ENCODE measurements around the gene INSRR. TPM values are rescaled to one million over a fixed set of nuclear protein-coding genes. Genes with fewer than 3 reads are reported as not detected.

The INSRR gene
- total RNA-seq, 1 donor from 2014 or later: 0.52 TPM

GRCh38 chr1:156811168-156811567, 47.7 kb downstream of the INSRR start:
- peaks cover 26 to 30% (median 30%) of the 10 kb centered on the region in 3 donors for H3K4me1 ChIP-seq (ENCODE audit: control insufficient read depth in 3 of 3, insufficient read depth in 3 of 3, low read length in 3 of 3)
- peaks cover 6 to 15% (median 6%) of the 10 kb centered on the region in 3 donors for H3K27me3 ChIP-seq (ENCODE audit: control insufficient read depth in 3 of 3, insufficient read depth in 3 of 3, low read length in 3 of 3)
- no peaks in the 10 kb centered on the region for H3K36me3 ChIP-seq (ENCODE audit: control insufficient read depth in 3 of 3, insufficient read depth in 3 of 3, low read length in 3 of 3)

GRCh38 chr1:156809711-156810366, 49.1 kb downstream of the INSRR start:
- H3K4me3 ChIP-seq (ENCODE audit: low read length in 3 of 3): no peak overlapping the region
- H3K36me3 ChIP-seq (ENCODE audit: control insufficient read depth in 3 of 3, insufficient read depth in 3 of 3, low read length in 3 of 3): no peaks in the 10 kb centered on the region
- H3K27me3 ChIP-seq (ENCODE audit: control insufficient read depth in 3 of 3, insufficient read depth in 3 of 3, low read length in 3 of 3): peaks cover 3 to 15% (median 6%) of the 10 kb centered on the region in 3 donors
- H3K9me3 ChIP-seq (ENCODE audit: control insufficient read depth in 3 of 3, low read length in 3 of 3): no peaks in the 10 kb centered on the region
- peaks cover 32 to 34% (median 33%) of the 10 kb centered on the region in 3 donors for H3K4me1 ChIP-seq (ENCODE audit: control insufficient read depth in 3 of 3, insufficient read depth in 3 of 3, low read length in 3 of 3)
- H3K9ac ChIP-seq (ENCODE audit: low read depth in 1 of 3, low read length in 3 of 3): no peak overlapping the region
- H3K27ac ChIP-seq (ENCODE audit: low read depth, low read length): no peak overlapping the region

More at GRCh38 chr1:156811168-156811567, 47.7 kb downstream of the INSRR start:
- Histone ChIP-seq H3K27ac (ENCODE audit: low read depth, low read length) (no peak overlapping the region), H3K4me3 (ENCODE audit: low read length in 3 of 3) (no peak overlapping the region), H3K9ac (ENCODE audit: low read depth in 1 of 3, low read length in 3 of 3) (no peak overlapping the region), H3K9me3 (ENCODE audit: control insufficient read depth in 3 of 3, low read length in 3 of 3) (no peaks in the 10 kb centered on the region)

- peaks cover 3 to 15% (median 6%) of the 10 kb centered on the region in 3 donors for H3K27me3 ChIP-seq (ENCODE audit: control insufficient read depth in 3 of 3, insufficient read depth in 3 of 3, low read length in 3 of 3)
- no peaks in the 10 kb centered on the region for H3K36me3 ChIP-seq (ENCODE audit: control insufficient read depth in 3 of 3, insufficient read depth in 3 of 3, low read length in 3 of 3)
- no peak overlapping the region for H3K9ac ChIP-seq (ENCODE audit: low read depth in 1 of 3, low read length in 3 of 3)
- H3K4me3 ChIP-seq (ENCODE audit: low read length in 3 of 3): no peak overlapping the region
- H3K9me3 ChIP-seq (ENCODE audit: control insufficient read depth in 3 of 3, low read length in 3 of 3): no peaks in the 10 kb centered on the region
- H3K27ac ChIP-seq (ENCODE audit: low read depth, low read length): no peak overlapping the region
- H3K4me1 ChIP-seq (ENCODE audit: control insufficient read depth in 3 of 3, insufficient read depth in 3 of 3, low read length in 3 of 3): peaks cover 33 to 34% (median 34%) of the 10 kb centered on the region in 3 donors
These were observed 49.6 kb downstream of the INSRR start for GRCh38 chr1:156809281-156809680.

GRCh38 chr1:156808186-156809030, 50.5 kb downstream of the INSRR start:
- no peaks in the 10 kb centered on the region for H3K9me3 ChIP-seq (ENCODE audit: control insufficient read depth in 3 of 3, low read length in 3 of 3)
- peaks cover 3 to 7% (median 6%) of the 10 kb centered on the region in 3 donors for H3K27me3 ChIP-seq (ENCODE audit: control insufficient read depth in 3 of 3, insufficient read depth in 3 of 3, low read length in 3 of 3)
- H3K4me3 ChIP-seq (ENCODE audit: low read length in 3 of 3): no peak overlapping the region
- H3K27ac ChIP-seq (ENCODE audit: low read depth, low read length): no peak overlapping the region
- no peak overlapping the region for H3K9ac ChIP-seq (ENCODE audit: low read depth in 1 of 3, low read length in 3 of 3)
- peaks cover 32 to 34% (median 32%) of the 10 kb centered on the region in 3 donors for H3K4me1 ChIP-seq (ENCODE audit: control insufficient read depth in 3 of 3, insufficient read depth in 3 of 3, low read length in 3 of 3)
- no peaks in the 10 kb centered on the region for H3K36me3 ChIP-seq (ENCODE audit: control insufficient read depth in 3 of 3, insufficient read depth in 3 of 3, low read length in 3 of 3)

GRCh38 chr1:156807627-156808026, 51.3 kb downstream of the INSRR start:
- Histone ChIP-seq H3K9ac (ENCODE audit: low read depth in 1 of 3, low read length in 3 of 3) (no peak overlapping the region), H3K4me3 (ENCODE audit: low read length in 3 of 3) (no peak overlapping the region), H3K27ac (ENCODE audit: low read depth, low read length) (no peak overlapping the region), H3K27me3 (ENCODE audit: control insufficient read depth in 3 of 3, insufficient read depth in 3 of 3, low read length in 3 of 3) (peaks cover under 1 to 7% (median 3%) of the 10 kb centered on the region in 3 donors), H3K36me3 (ENCODE audit: control insufficient read depth in 3 of 3, insufficient read depth in 3 of 3, low read length in 3 of 3) (no peaks in the 10 kb centered on the region), H3K9me3 (ENCODE audit: control insufficient read depth in 3 of 3, low read length in 3 of 3) (no peaks in the 10 kb centered on the region), H3K4me1 (ENCODE audit: control insufficient read depth in 3 of 3, insufficient read depth in 3 of 3, low read length in 3 of 3) (peaks cover 32 to 38% (median 34%) of the 10 kb centered on the region in 3 donors)

GRCh38 chr1:156806512-156807440, 52.1 kb downstream of the INSRR start:
- H3K27me3 ChIP-seq (ENCODE audit: control insufficient read depth in 3 of 3, insufficient read depth in 3 of 3, low read length in 3 of 3): peaks cover 0 to 3% (median 0%) of the 10 kb centered on the region in 3 donors
- peak overlapping the region; percentile 56 for H3K27ac ChIP-seq (ENCODE audit: low read depth, low read length)
- peaks cover 38 to 47% (median 42%) of the 10 kb centered on the region in 3 donors for H3K4me1 ChIP-seq (ENCODE audit: control insufficient read depth in 3 of 3, insufficient read depth in 3 of 3, low read length in 3 of 3)

GRCh38 chr1:156805766-156806511, 53.0 kb downstream of the INSRR start:
- H3K4me1 ChIP-seq (ENCODE audit: control insufficient read depth in 3 of 3, insufficient read depth in 3 of 3, low read length in 3 of 3): peaks cover 46 to 55% (median 51%) of the 10 kb centered on the region in 3 donors

More at GRCh38 chr1:156806512-156807440, 52.1 kb downstream of the INSRR start:
- Histone ChIP-seq H3K4me3 (ENCODE audit: low read length in 3 of 3) (no peak overlapping the region), H3K9me3 (ENCODE audit: control insufficient read depth in 3 of 3, low read length in 3 of 3) (no peaks in the 10 kb centered on the region), H3K9ac (ENCODE audit: low read depth in 1 of 3, low read length in 3 of 3) (no peak overlapping the region), H3K36me3 (ENCODE audit: control insufficient read depth in 3 of 3, insufficient read depth in 3 of 3, low read length in 3 of 3) (no peaks in the 10 kb centered on the region)

GRCh38 chr1:156804572-156805243, 54.2 kb downstream of the INSRR start:
- Histone ChIP-seq H3K4me3 (ENCODE audit: low read length in 3 of 3) (no peak overlapping the region), H3K4me1 (ENCODE audit: control insufficient read depth in 3 of 3, insufficient read depth in 3 of 3, low read length in 3 of 3) (peaks cover 56 to 62% (median 56%) of the 10 kb centered on the region in 3 donors), H3K9me3 (ENCODE audit: control insufficient read depth in 3 of 3, low read length in 3 of 3) (no peaks in the 10 kb centered on the region), H3K27ac (ENCODE audit: low read depth, low read length) (no peak overlapping the region), H3K27me3 (ENCODE audit: control insufficient read depth in 3 of 3, insufficient read depth in 3 of 3, low read length in 3 of 3) (peaks cover 0 to 3% (median 0%) of the 10 kb centered on the region in 3 donors), H3K36me3 (ENCODE audit: control insufficient read depth in 3 of 3, insufficient read depth in 3 of 3, low read length in 3 of 3) (peaks cover under 1 to 10% (median 9%) of the 10 kb centered on the region in 3 donors), H3K9ac (ENCODE audit: low read depth in 1 of 3, low read length in 3 of 3) (peak overlapping the region in 1 of 3 donors; percentile 45)

More at GRCh38 chr1:156805766-156806511, 53.0 kb downstream of the INSRR start:
- peaks cover 0 to 3% (median 0%) of the 10 kb centered on the region in 3 donors for H3K27me3 ChIP-seq (ENCODE audit: control insufficient read depth in 3 of 3, insufficient read depth in 3 of 3, low read length in 3 of 3)
- peaks cover 0 to 4% (median under 1%) of the 10 kb centered on the region in 3 donors for H3K36me3 ChIP-seq (ENCODE audit: control insufficient read depth in 3 of 3, insufficient read depth in 3 of 3, low read length in 3 of 3)
- H3K4me3 ChIP-seq (ENCODE audit: low read length in 3 of 3): no peak overlapping the region
- H3K9me3 ChIP-seq (ENCODE audit: control insufficient read depth in 3 of 3, low read length in 3 of 3): no peaks in the 10 kb centered on the region
- peak overlapping the region; percentile 56 for H3K27ac ChIP-seq (ENCODE audit: low read depth, low read length)
- no peak overlapping the region for H3K9ac ChIP-seq (ENCODE audit: low read depth in 1 of 3, low read length in 3 of 3)

Data from skeletal muscle tissue (tissue), 4 donors.